Measurements from ENCODE around the gene BPI.

The BPI gene

GRCh38 chr20:38386851-38387250, 82.9 kb downstream of the BPI start:
- Mint-ChIP-seq H3K9me3 (no peaks in the 10 kb centered on the region), H3K27ac (no peak overlapping the region), H3K4me1 (no peaks in the 10 kb centered on the region), H3K4me3 (no peak overlapping the region), H3K27me3 (peaks cover 16% of the 10 kb centered on the region)
- ATAC-seq (no peak), DNase-seq (no peak)

All from stimulated activated naive CD8-positive, alpha-beta T cell treated with anti-CD3 and anti-CD28 coated beads, Interleukin-15, amount 100 ng/mL, for 72 hours (primary cell).